ENCODE measurements around the gene PTPN3. TPM values are rescaled to one million over a fixed set of nuclear protein-coding genes. Genes with fewer than 3 reads are reported as not detected.

The PTPN3 gene
- total RNA-seq, 1 donor from 2014 or later, result 13.4 TPM

DNA sequence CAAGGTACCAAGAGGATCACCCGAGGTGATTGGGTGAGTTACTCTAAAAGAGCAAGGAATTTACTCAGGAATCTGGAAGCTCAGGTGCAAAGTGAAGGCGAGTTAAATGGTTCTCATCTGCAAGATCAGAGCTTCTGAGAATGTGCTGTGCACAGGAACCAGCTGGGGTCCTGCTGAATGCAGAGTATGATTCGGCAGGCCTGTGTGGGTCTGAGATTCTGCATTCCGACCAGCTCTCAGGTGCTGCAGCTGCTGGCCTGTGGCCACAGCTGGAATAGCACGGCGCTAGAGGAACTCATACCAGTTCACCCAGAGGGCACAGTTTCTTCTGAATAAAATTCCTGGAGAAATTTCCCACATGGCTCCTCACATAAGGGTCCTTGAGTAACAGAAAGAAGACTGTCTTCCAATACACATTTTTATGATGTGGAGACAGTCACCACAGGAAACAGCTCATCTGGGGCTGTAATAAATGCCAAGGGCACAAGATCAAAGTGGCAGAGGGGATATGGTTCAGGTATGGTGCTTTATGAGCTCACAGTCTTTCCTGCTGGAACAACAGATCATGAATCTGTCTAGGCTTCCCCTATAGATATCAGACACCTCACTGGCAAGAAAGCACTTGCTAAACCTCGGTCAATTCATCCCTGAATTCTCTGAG, 83.9 kb downstream of the PTPN3 start:
- H3K36me3 ChIP-seq, result peaks cover 7% of the 10 kb centered on the region
- DNase-seq (no peak), ATAC-seq (no peak)
- no peak overlapping the region for H3K4me3 ChIP-seq
- H3K9me3 ChIP-seq, result no peaks in the 10 kb centered on the region
- no peak overlapping the region for H3K27ac ChIP-seq
- TF ChIP-seq, protein P1, sequence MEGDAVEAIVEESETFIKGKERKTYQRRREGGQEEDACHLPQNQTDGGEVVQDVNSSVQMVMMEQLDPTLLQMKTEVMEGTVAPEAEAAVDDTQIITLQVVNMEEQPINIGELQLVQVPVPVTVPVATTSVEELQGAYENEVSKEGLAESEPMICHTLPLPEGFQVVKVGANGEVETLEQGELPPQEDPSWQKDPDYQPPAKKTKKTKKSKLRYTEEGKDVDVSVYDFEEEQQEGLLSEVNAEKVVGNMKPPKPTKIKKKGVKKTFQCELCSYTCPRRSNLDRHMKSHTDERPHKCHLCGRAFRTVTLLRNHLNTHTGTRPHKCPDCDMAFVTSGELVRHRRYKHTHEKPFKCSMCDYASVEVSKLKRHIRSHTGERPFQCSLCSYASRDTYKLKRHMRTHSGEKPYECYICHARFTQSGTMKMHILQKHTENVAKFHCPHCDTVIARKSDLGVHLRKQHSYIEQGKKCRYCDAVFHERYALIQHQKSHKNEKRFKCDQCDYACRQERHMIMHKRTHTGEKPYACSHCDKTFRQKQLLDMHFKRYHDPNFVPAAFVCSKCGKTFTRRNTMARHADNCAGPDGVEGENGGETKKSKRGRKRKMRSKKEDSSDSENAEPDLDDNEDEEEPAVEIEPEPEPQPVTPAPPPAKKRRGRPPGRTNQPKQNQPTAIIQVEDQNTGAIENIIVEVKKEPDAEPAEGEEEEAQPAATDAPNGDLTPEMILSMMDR (IDR thresholded peaks at IDR 0.05), result no peak
- no peaks in the 10 kb centered on the region for H3K27me3 ChIP-seq (ENCODE audit: low read depth)
- H3K4me1 ChIP-seq, result no peaks in the 10 kb centered on the region
- intact Hi-C loops (cut with DNase I), result no loop called here

GRCh38 chr9:109411798-109412352, 86.2 kb downstream of the PTPN3 start:
- Histone ChIP-seq H3K4me1 (no peaks in the 10 kb centered on the region), H3K27ac (no peak overlapping the region), H3K27me3 (ENCODE audit: low read depth) (no peaks in the 10 kb centered on the region), H3K4me3 (no peak overlapping the region), H3K36me3 (peaks cover 4% of the 10 kb centered on the region), H3K9me3 (no peaks in the 10 kb centered on the region)
- DNase-seq, result no peak
- ATAC-seq, result peak in 1 of 2 donors; percentile 37
- TF ChIP-seq, protein P1 (IDR thresholded peaks at IDR 0.05), result peak; percentile 55
- intact Hi-C loops (cut with DNase I), result no loop called here

- ATAC-seq, result peak in 1 of 2 donors; percentile 21
- TF ChIP-seq, protein P1 (IDR thresholded peaks at IDR 0.05), result no peak
- intact Hi-C loops (cut with DNase I), result no loop called here
Measured at GRCh38 chr9:109411069-109411761, 86.9 kb downstream of the PTPN3 start.

DNA sequence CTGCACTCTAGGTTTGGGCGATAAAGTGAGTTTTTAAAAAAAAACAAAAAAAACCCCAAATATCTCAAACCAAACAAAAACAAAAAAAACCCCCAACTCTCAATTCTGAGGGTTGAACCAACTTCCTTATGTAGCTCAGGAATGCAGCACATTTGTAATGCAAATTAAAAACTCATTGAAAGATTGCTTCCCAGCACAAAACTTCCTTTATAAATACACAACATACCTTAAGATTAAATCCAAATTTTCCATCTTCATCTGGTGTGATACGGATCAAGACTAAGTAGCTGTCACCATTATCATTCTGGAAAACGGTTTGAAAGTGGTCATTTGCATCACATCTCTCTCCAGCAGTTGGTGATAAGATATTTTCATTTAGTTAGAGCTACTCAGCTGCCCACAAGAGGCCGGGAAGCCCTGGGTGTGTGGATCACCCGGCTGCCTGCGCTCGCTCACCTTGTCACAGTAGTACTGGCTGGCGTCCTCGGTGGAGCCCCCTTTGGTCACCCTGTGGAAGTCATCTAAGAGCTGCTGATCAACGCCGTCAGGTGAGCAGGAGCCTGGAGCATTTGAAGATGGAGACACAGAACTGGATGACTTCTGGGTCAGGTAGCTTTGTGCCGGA, 88.2 kb downstream of the PTPN3 start:
- H3K4me3 ChIP-seq, result no peak overlapping the region
- DNase-seq (no peak), ATAC-seq (no peak)
- intact Hi-C loops (cut with DNase I), result no loop called here
- no peaks in the 10 kb centered on the region for H3K27me3 ChIP-seq (ENCODE audit: low read depth)
- no peaks in the 10 kb centered on the region for H3K4me1 ChIP-seq
- H3K9me3 ChIP-seq, result no peaks in the 10 kb centered on the region
- H3K36me3 ChIP-seq, result peaks cover 19% of the 10 kb centered on the region
- TF ChIP-seq, protein P1 (IDR thresholded peaks at IDR 0.05), result no peak
- H3K27ac ChIP-seq, result no peak overlapping the region

More at GRCh38 chr9:109411069-109411761, 86.9 kb downstream of the PTPN3 start:
- no peak overlapping the region for H3K27ac ChIP-seq
- no peak overlapping the region for H3K4me3 ChIP-seq
- no peaks in the 10 kb centered on the region for H3K27me3 ChIP-seq (ENCODE audit: low read depth)
- no peaks in the 10 kb centered on the region for H3K9me3 ChIP-seq
- no peaks in the 10 kb centered on the region for H3K4me1 ChIP-seq
- DNase-seq, result no peak
- peaks cover 8% of the 10 kb centered on the region for H3K36me3 ChIP-seq

- Histone ChIP-seq H3K36me3 (peaks cover 26% of the 10 kb centered on the region), H3K4me3 (no peak overlapping the region), H3K9me3 (no peaks in the 10 kb centered on the region), H3K27me3 (ENCODE audit: low read depth) (no peaks in the 10 kb centered on the region), H3K27ac (no peak overlapping the region), H3K4me1 (no peaks in the 10 kb centered on the region)
- TF ChIP-seq, protein P1 (IDR thresholded peaks at IDR 0.05), result no peak
- DNase-seq, result no peak
- peak; percentile 67 to 73 for ATAC-seq
- intact Hi-C loops (cut with DNase I), result no loop called here
Measured at GRCh38 chr9:109408759-109409462, 89.2 kb downstream of the PTPN3 start.
